Osteoblast (primary cell): Measurements from ENCODE around the gene MAP4K2. TPM values are rescaled to one million over a fixed set of nuclear protein-coding genes. Genes with fewer than 3 reads are reported as not detected.
A peak's percentile ranks its signal among the peaks of the same experiment; 100 is the strongest.

Experiments used
- DNase-seq: peaks from one replicate; pipeline ENCODE4 v3.0.0; 2011; ENCODE audit warnings: low spot score, mixed read lengths; ENCODE audit not compliant: insufficient read length; ENCODE audit errors: missing footprints
- H2AFZ ChIP-seq: 2 replicates; pipeline ENCODE4 v1.6.0; 2011; ENCODE audit warnings: mild to moderate bottlenecking, low read length
- H3K27ac ChIP-seq: 2 replicates; pipeline ENCODE4 v1.5.1; 2011; ENCODE audit warnings: mild to moderate bottlenecking, low read depth, low read length, moderate library complexity
- H3K27me3 ChIP-seq: 2 replicates; pipeline ENCODE4 v1.6.0; 2012; ENCODE audit warnings: mild to moderate bottlenecking, control low read depth, inconsistent platforms, low read length, moderate library complexity; ENCODE audit not compliant: insufficient read depth
- H3K36me3 ChIP-seq: 2 replicates; pipeline ENCODE4 v1.5.1; 2011; ENCODE audit warnings: mild to moderate bottlenecking, low read length, control low read depth, moderate library complexity; ENCODE audit not compliant: insufficient read depth
- H3K4me1 ChIP-seq: 2 replicates; pipeline ENCODE4 v1.5.1; 2011; ENCODE audit warnings: mild to moderate bottlenecking, low read length, control low read depth, moderate library complexity; ENCODE audit not compliant: insufficient read depth
- H3K4me2 ChIP-seq: 2 replicates; pipeline ENCODE4 v1.6.0; 2011; ENCODE audit warnings: mild to moderate bottlenecking, low read length; ENCODE audit not compliant: insufficient read depth
- H3K4me3 ChIP-seq: fragments of 200-600 bp; sonication (generic); 3 replicates; pipeline ENCODE4 v1.5.1; 2012; ENCODE audit warnings: mild to moderate bottlenecking, low read length, inconsistent platforms; ENCODE audit not compliant: insufficient read depth
- H3K79me2 ChIP-seq: 2 replicates; pipeline ENCODE4 v1.6.0; 2012; ENCODE audit warnings: mild to moderate bottlenecking, low read length, control low read depth, inconsistent platforms; ENCODE audit not compliant: insufficient read depth
- H3K9me3 ChIP-seq: 2 replicates; pipeline ENCODE4 v1.5.1; 2011; ENCODE audit warnings: low read depth, low read length, control low read depth
- H4K20me1 ChIP-seq: 2 replicates; pipeline ENCODE4 v1.6.0; 2012; ENCODE audit warnings: mild to moderate bottlenecking, low read length, control low read depth; ENCODE audit not compliant: insufficient read depth
- CTCF ChIP-seq: IDR thresholded peaks from 2 replicates; pipeline ENCODE4 v1.5.1; 2011; ENCODE audit warnings: mild to moderate bottlenecking, low read depth, low read length, moderate library complexity; ENCODE audit errors: extremely low read depth
- total RNA-seq: library from RNA; depleted of rRNA; stranded (reverse); fragments of >200 nt; gene quantifications from 2 replicates; pipeline ENCODE4 v1.2.3, GENCODE V29; 2012

Gene MAP4K2
- total RNA-seq, 1 donor = 9.8 TPM

GRCh38 chr11:64849598-64850356 lies 46.8 kb upstream of the MAP4K2 start:
- peak; percentile 89 for DNase-seq
- H3K27ac ChIP-seq = peak overlapping the region; percentile 29
- no peaks in the 10 kb centered on the region for H3K9me3 ChIP-seq
- H3K36me3 ChIP-seq = peaks cover 21% of the 10 kb centered on the region
- H3K4me3 ChIP-seq = no peak overlapping the region
- no peak overlapping the region for H3K4me2 ChIP-seq
- no peak overlapping the region for H2AFZ ChIP-seq
- peaks cover 22% of the 10 kb centered on the region for H3K79me2 ChIP-seq
- peak; percentile 12 for TF ChIP-seq CTCF
- H3K27me3 ChIP-seq = no peaks in the 10 kb centered on the region
- H3K4me1 ChIP-seq = peaks cover 19% of the 10 kb centered on the region
- peaks cover 6% of the 10 kb centered on the region for H4K20me1 ChIP-seq

- peaks cover 12% of the 10 kb centered on the region for H3K4me1 ChIP-seq
- H3K4me2 ChIP-seq = no peak overlapping the region
- TF ChIP-seq CTCF = no peak
- peaks cover 14% of the 10 kb centered on the region for H3K79me2 ChIP-seq
- no peak overlapping the region for H2AFZ ChIP-seq
- H3K27ac ChIP-seq = no peak overlapping the region
- no peak overlapping the region for H3K4me3 ChIP-seq
- H4K20me1 ChIP-seq = peaks cover 6% of the 10 kb centered on the region
- no peak for DNase-seq
- no peaks in the 10 kb centered on the region for H3K9me3 ChIP-seq
- H3K36me3 ChIP-seq = peaks cover 13% of the 10 kb centered on the region
- no peaks in the 10 kb centered on the region for H3K27me3 ChIP-seq
These were observed 46.0 kb upstream of the MAP4K2 start for GRCh38 chr11:64848826-64849597.

- peaks cover 8% of the 10 kb centered on the region for H3K79me2 ChIP-seq
- no peak for DNase-seq
- no peak overlapping the region for H2AFZ ChIP-seq
- no peak overlapping the region for H3K4me3 ChIP-seq
- H3K27me3 ChIP-seq = no peaks in the 10 kb centered on the region
- H3K4me2 ChIP-seq = no peak overlapping the region
- peaks cover 6% of the 10 kb centered on the region for H3K36me3 ChIP-seq
- no peak overlapping the region for H3K27ac ChIP-seq
- H4K20me1 ChIP-seq = peaks cover 2% of the 10 kb centered on the region
- TF ChIP-seq CTCF = no peak
- H3K9me3 ChIP-seq = no peaks in the 10 kb centered on the region
- H3K4me1 ChIP-seq = peaks cover 12% of the 10 kb centered on the region
These were observed 45.3 kb upstream of the MAP4K2 start for GRCh38 chr11:64848214-64848825.
